Neural cell (in vitro differentiated cells): ENCODE results near the gene CPSF3. TPM values are rescaled to one million over a fixed set of nuclear protein-coding genes. Genes with fewer than 3 reads are reported as not detected.
"Not testable (repeated sequence)": the region's sequence is repeated elsewhere in the genome, so short reads cannot be mapped to it uniquely, and the experiment has no call there.

Experiments
- H2AFZ ChIP-seq: fragments of 200-600, 300-800 bp; sonication (generic), shearing (Covaris generic); 2 replicates; pipeline ENCODE4 v1.6.0; 2014; ENCODE audit warnings: low read depth, mild to moderate bottlenecking, antibody characterized with exemption, low read length, moderate library complexity
- H3F3A ChIP-seq: fragments of 200-600 bp; shearing (Covaris generic); 2 replicates; pipeline ENCODE4 v1.6.1; 2016; ENCODE audit warnings: mild to moderate bottlenecking, moderate library complexity, mixed read lengths, antibody characterized with exemption, low read length; ENCODE audit not compliant: insufficient read depth, poor library complexity, severe bottlenecking
- H3K27ac ChIP-seq: fragments of 200-600, 300-800 bp; sonication (generic), shearing (Covaris generic); 2 replicates; pipeline ENCODE4 v1.5.1; 2014; ENCODE audit warnings: mild to moderate bottlenecking, low read length, moderate library complexity
- H3K27me3 ChIP-seq: fragments of 300-800, 200-600 bp; sonication (generic), shearing (Covaris generic); 2 replicates; pipeline ENCODE4 v1.6.0; 2014; ENCODE audit warnings: mild to moderate bottlenecking, low read depth, low read length, moderate library complexity; ENCODE audit not compliant: insufficient read depth
- H3K36me3 ChIP-seq: fragments of 300-800, 200-600 bp; sonication (generic), shearing (Covaris generic); 2 replicates; pipeline ENCODE4 v1.5.1; 2014; ENCODE audit warnings: mild to moderate bottlenecking, antibody characterized with exemption, low read length, moderate library complexity; ENCODE audit not compliant: insufficient read depth
- H3K4me2 ChIP-seq: fragments of 300-800, 200-600 bp; sonication (generic), shearing (Covaris generic); 2 replicates; pipeline ENCODE4 v1.6.0; 2014; ENCODE audit warnings: mild to moderate bottlenecking, low read length
- H3K4me3 ChIP-seq: fragments of 300-800, 200-600 bp; sonication (generic), shearing (Covaris generic); 2 replicates; pipeline ENCODE4 v1.5.1; 2014; ENCODE audit warnings: mild to moderate bottlenecking, low read length, moderate library complexity
- H3K79me2 ChIP-seq: fragments of 200-600 bp; shearing (Covaris generic); replicated peaks from 2 replicates; pipeline ENCODE4 v1.6.0; 2014; ENCODE audit warnings: mild to moderate bottlenecking, low read length, moderate library complexity; ENCODE audit not compliant: insufficient read depth
- H3K9ac ChIP-seq: fragments of 300-800, 200-600 bp; sonication (generic), shearing (Covaris generic); 2 replicates; pipeline ENCODE4 v1.6.1; 2016; ENCODE audit warnings: mild to moderate bottlenecking, low read length, mixed read lengths
- H3K9me2 ChIP-seq: fragments of 200-600 bp; shearing (Covaris generic); 2 replicates; pipeline ENCODE4 v1.6.1; 2016; ENCODE audit warnings: mild to moderate bottlenecking, low read length, mixed read lengths; ENCODE audit not compliant: insufficient read depth
- H3K9me3 ChIP-seq: fragments of 200-600, 300-800 bp; sonication (generic), shearing (Covaris generic); 2 replicates; pipeline ENCODE4 v1.6.1; 2016; ENCODE audit warnings: mild to moderate bottlenecking, mixed run types, low read length, moderate library complexity, mixed read lengths
- H4K20me1 ChIP-seq: fragments of 200-600 bp; shearing (Covaris generic); 2 replicates; pipeline ENCODE4 v1.6.1; 2016; ENCODE audit warnings: mild to moderate bottlenecking, mixed run types; ENCODE audit not compliant: insufficient read depth
- CTCF ChIP-seq: fragments of 450-650 bp; IDR thresholded peaks from 2 replicates; pipeline ENCODE4 v1.5.1; 2014; ENCODE audit warnings: antibody characterized with exemption, mild to moderate bottlenecking, moderate library complexity; ENCODE audit not compliant: poor library complexity, severe bottlenecking
- EP300 ChIP-seq: fragments of 450-650 bp; conservative IDR thresholded peaks from 2 replicates; pipeline ENCODE4 v1.6.1; 2014; ENCODE audit warnings: antibody characterized with exemption, mild to moderate bottlenecking, moderate library complexity; ENCODE audit not compliant: poor library complexity, severe bottlenecking
- EZH2 ChIP-seq: fragments of 200-600, 300-800 bp; shearing (Covaris generic), sonication (generic); IDR thresholded peaks from 2 replicates; pipeline ENCODE4 v1.6.1; 2014; ENCODE audit warnings: antibody characterized with exemption, low read length, borderline replicate concordance, mild to moderate bottlenecking; ENCODE audit not compliant: insufficient read depth, poor library complexity, severe bottlenecking
- MXI1 ChIP-seq: fragments of 450-650 bp; conservative IDR thresholded peaks from 2 replicates; pipeline ENCODE4 v1.6.1; 2014; ENCODE audit warnings: antibody characterized with exemption, mild to moderate bottlenecking; ENCODE audit not compliant: poor library complexity, severe bottlenecking
- POLR2AphosphoS5 ChIP-seq: IDR thresholded peaks from 2 replicates; pipeline ENCODE4 v1.6.1; 2012
- RAD21 ChIP-seq: fragments of 450-650 bp; conservative IDR thresholded peaks from 2 replicates; pipeline ENCODE4 v1.6.1; 2014; ENCODE audit warnings: antibody characterized with exemption, mild to moderate bottlenecking, moderate library complexity
- REST ChIP-seq: IDR thresholded peaks from 2 replicates; pipeline ENCODE4 v1.6.1; 2012; ENCODE audit warnings: borderline replicate concordance
- SMC3 ChIP-seq: fragments of 450-650 bp; conservative IDR thresholded peaks from 2 replicates; pipeline ENCODE4 v1.6.1; 2014; ENCODE audit warnings: antibody characterized with exemption, mild to moderate bottlenecking, moderate library complexity; ENCODE audit not compliant: poor library complexity
- TAF1 ChIP-seq: IDR thresholded peaks from 2 replicates; pipeline ENCODE4 v1.6.1; 2012; ENCODE audit warnings: low read depth
- polyA plus RNA-seq: library from polyadenylated mRNA; depleted of rRNA; stranded (reverse); fragments of >200 nt; gene quantifications from 2 replicates; pipeline ENCODE4 v1.2.3, GENCODE V29; 2014

The CPSF3 gene
- polyA plus RNA-seq, 1 donor from 2014 or later, result 56.0 TPM

GRCh38 chr2:9394816-9395215, 28.6 kb upstream of the CPSF3 start:
- Histone ChIP-seq H3K9me3 (no peaks in the 10 kb centered on the region), H2AFZ (no peak overlapping the region), H4K20me1 (no peaks in the 10 kb centered on the region), H3K9ac (no peak overlapping the region), H3K27ac (no peak overlapping the region), H3F3A (no peaks in the 10 kb centered on the region), H3K27me3 (no peaks in the 10 kb centered on the region), H3K79me2 (no peaks in the 10 kb centered on the region), H3K9me2 (no peaks in the 10 kb centered on the region), H3K4me3 (no peak overlapping the region), H3K4me2 (no peak overlapping the region), H3K36me3 (no peaks in the 10 kb centered on the region)
- no peak for TF ChIP-seq TAF1
- TF ChIP-seq POLR2AphosphoS5, result no peak
- TF ChIP-seq REST, result no peak
- TF ChIP-seq EZH2, result no peak
- TF ChIP-seq MXI1, result no peak
- no peak for TF ChIP-seq SMC3
- TF ChIP-seq RAD21, result no peak
- TF ChIP-seq CTCF, result no peak
- no peak for TF ChIP-seq EP300

GRCh38 chr2:9397201-9397600, 26.3 kb upstream of the CPSF3 start:
- Histone ChIP-seq H3K79me2 (no peaks in the 10 kb centered on the region), H3K27me3 (no peaks in the 10 kb centered on the region), H2AFZ (no peak overlapping the region), H3K9me2 (no peaks in the 10 kb centered on the region), H3K27ac (no peak overlapping the region), H3K9ac (no peak overlapping the region), H3K36me3 (no peaks in the 10 kb centered on the region), H3F3A (no peaks in the 10 kb centered on the region), H3K4me3 (no peak overlapping the region), H3K9me3 (no peaks in the 10 kb centered on the region), H4K20me1 (no peaks in the 10 kb centered on the region), H3K4me2 (no peak overlapping the region)
- no peak for TF ChIP-seq SMC3
- TF ChIP-seq EZH2, result no peak
- TF ChIP-seq REST, result no peak
- no peak for TF ChIP-seq CTCF
- no peak for TF ChIP-seq EP300
- no peak for TF ChIP-seq TAF1
- no peak for TF ChIP-seq MXI1
- no peak for TF ChIP-seq POLR2AphosphoS5
- TF ChIP-seq RAD21, result no peak

GRCh38 chr2:9398251-9398650, 25.2 kb upstream of the CPSF3 start:
- H3K4me3 ChIP-seq, H3K27me3 ChIP-seq, H2AFZ ChIP-seq, H3K9me2 ChIP-seq, H3K36me3 ChIP-seq, H3K9me3 ChIP-seq, H4K20me1 ChIP-seq, H3K27ac ChIP-seq, H3F3A ChIP-seq, H3K79me2 ChIP-seq, H3K4me2 ChIP-seq, H3K9ac ChIP-seq: not testable (repeated sequence)
